Urothelium cell line (cell line): Measurements from ENCODE around the gene MPC2.

Source experiments
- DNase-seq: peaks from one replicate; pipeline ENCODE4 v3.0.0; 2011; ENCODE audit warnings: low spot score, mixed read lengths
- FAIRE-seq: peaks from 2 replicates; lab custom pipeline; 2011; peaks lifted over from hg19 to GRCh38; lab: Jason Lieb, UNC

The MPC2 gene

DNA sequence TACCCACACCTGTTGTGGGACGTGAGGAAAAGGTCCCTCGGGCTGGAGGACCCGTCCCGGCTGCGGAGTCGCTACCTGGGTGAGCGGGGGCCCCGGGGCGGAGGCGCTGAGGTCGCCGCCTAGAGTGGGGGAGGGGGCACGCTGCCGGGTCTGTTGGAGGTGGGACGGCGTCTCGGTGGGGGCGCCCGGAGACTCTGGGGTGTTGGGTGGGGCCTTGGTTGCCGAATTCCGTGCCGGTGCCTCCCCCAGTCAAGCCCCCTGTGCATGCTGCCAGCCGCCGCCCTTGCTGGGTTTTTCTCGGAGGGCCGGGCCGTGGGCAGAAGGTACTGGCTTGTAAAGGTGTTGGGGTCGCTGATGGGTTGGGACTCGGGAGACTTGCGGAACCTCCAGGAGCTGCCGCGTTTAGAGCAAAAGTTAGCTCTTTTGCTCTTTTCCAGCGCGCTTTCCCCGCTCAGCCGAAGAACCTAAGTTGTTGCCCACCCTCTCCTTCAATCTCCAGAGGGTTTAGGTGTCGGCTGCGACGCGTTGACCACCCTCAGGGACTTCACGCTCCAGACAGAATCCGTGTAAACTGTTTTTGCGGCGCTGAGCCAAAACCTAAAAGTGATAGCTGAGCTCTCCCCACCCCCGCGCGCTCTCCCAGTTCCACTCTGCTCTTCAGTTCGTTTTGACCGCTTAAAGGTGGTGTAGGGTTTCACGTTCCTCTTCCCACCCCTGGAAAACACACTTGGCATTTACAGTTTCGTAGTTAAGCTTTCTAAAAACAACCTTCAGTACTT, at the start of gene MPC2:
Gene MPC2, minus strand, starts transcription at position 143 of the 779 bp plus-strand sequence. CDS start 1,231 bp downstream, outside the sequence.
- peak; percentile 58 for DNase-seq
- no peak for FAIRE-seq

DNA sequence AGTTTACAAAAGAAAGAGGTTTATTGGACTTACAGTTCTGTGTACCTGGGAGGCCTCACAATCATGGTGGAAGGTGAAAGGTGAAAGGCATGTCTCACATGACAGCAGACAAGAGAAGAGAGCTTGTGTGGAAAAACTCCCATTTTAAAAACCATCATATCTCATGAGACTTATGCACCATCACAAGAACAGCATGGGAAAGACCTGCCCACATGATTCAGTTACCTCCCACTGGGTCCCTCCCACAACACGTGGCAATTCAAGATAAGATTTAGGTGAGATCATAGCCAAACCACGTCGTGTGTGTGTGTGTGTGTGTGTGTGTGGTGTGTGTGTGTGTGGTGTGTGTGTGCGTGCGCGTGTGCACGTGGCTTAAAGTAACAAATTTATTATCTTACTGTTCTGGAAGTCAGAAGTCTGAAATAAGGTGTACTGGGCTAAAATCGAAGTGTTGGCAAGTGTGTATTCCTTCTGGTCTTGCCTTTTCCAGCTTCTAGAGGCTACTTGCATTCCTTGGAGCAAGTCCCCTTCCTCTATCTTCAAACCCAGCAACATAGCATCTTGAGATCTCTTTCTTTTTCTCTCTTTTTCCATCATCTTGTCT, 48.1 kb upstream of the MPC2 start:
- FAIRE-seq (no peak), DNase-seq (no peak)

DNA sequence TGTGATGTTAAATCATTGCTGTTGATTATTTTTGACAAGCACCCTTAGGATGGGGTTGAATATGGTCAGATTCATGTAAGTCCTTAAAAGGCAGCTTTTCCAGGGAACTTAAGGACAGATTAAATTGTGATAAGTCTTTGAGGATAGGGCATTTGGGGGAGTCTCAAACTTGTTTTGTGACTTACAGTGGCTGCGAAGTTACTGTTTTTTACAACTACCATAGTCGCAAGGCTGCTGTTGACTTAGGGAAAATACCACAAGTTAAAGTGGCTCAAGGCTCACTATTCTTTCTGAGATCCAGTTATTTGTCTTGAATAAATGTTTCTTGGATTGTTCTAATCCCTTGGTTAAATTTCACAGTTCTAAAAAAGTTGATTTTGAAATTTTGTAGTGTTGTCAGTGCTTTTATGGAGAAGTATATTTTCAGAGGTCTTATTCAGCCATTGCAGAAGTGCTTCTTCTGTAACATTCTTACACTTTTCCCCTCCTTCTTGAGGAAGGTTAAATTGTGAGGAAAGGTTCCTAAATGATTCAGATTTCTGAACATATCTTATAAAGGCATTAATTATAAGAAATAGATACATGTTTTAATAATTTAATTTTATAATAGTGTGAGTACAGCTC, 47.0 kb upstream of the MPC2 start:
- FAIRE-seq: no peak
- DNase-seq: no peak

DNA sequence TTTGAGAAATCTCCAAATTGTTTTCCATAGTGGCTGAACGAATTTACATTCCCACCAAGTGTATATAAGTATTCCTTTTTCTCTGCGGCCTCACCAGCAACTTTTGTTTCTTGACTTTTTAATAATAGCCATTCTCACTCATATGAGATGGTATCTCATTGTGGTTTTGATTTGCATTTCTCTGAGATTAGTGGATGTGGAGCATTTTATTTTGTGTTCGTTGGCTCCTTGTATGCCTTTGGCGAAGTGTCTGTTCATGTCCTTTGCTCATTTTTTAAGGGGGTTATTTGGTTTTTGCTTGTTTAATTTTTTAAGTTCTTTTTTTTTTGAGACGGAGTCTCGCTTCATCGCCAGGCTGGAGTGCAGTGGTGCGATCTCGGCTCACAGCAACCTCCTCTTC, 45.1 kb upstream of the MPC2 start:
- no peak for FAIRE-seq
- DNase-seq: no peak

DNA sequence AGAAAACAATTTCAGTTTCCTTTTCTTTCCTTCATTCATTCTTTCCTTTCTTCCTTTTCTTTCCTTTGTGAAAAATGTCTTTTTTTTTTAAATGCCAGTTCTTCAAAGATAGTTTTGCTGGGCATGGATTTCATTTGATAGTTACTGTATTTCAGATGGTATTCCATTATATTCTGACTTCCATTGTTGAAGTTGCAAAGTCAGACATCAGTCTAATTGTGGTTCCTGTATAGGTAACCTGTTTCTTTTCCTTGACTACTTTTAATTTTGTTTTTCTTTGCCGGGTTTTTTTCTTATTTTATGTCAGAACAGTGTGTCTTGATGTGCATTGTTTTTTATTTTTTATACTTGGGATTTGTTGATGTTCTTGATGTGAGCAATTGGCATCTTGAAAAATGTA, 40.4 kb upstream of the MPC2 start:
- DNase-seq (no peak), FAIRE-seq (no peak)

DNA sequence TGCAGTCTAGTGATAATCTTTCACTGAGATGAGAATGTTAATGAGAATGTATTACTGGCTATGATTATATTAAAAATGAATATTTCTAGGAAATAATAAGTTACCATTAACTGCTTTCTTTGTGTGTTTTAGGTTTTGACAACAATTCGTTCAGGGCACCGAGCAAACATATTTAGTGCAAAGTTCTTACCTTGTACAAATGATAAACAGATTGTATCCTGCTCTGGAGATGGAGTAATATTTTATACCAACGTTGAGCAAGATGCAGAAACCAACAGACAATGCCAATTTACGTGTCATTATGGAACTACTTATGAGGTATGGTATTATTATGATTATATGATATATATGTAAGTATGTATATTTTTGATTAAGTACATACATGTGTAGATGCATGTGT, 37.8 kb upstream of the MPC2 start:
- no peak for DNase-seq
- no peak for FAIRE-seq

DNA sequence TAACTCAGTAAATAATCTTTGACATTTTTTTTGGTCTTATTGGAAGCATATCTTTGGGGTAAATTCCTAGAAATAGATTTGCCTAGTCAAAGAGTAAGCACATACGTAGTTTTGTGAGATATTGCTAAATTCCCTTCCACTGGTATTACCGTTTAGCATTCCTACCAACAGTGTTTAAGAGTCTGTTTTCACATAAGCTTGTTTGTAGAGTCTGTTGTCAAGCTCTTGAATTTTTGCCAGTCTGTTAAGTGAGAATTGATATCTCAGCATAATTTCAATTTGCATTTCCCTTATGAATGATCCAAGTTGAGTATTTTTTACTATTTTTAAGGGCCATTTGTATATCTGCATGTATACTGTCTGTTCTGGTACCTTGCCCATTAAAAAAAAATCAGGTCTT, 37.0 kb upstream of the MPC2 start:
- FAIRE-seq (no peak), DNase-seq (no peak)

DNA sequence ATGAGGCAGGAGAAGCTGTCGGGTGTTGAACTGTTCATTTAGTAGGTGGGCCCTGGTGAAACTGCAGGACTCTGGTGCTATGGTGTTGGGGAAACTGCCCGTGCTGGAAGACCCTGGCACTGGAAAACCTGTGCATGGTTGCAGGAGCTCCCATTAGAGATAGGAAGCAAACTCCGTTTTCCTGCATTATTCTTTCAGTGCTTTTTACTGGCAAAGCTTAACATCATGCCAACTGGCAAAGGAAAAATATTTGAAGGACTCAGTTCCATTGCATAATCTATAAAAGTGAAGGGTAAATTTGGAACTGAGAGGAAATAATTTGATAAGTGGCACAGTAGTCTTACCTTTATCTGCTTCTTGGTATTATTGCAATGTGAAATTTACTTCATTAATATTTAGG, 31.7 kb upstream of the MPC2 start:
- FAIRE-seq: no peak
- no peak for DNase-seq

DNA sequence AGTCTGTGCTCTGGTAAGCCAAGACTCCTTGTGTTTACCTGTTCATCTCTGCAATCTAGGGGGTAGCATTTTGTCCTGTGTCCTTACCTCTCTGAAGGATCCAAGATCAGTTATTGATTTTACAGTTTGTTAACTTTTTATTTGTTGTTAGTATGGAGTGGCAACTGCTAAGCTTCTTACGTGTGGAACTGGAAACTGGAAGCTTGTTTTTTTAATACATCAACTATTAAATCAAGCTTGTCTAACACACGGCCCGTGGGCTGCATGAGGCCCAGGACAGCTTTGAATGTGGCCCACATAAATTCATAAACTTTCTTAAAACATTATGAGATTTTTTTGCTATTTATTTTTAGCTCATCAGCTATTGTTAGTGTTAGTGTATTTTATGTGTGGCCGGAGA, 29.2 kb upstream of the MPC2 start:
- FAIRE-seq (no peak), DNase-seq (no peak)

DNA sequence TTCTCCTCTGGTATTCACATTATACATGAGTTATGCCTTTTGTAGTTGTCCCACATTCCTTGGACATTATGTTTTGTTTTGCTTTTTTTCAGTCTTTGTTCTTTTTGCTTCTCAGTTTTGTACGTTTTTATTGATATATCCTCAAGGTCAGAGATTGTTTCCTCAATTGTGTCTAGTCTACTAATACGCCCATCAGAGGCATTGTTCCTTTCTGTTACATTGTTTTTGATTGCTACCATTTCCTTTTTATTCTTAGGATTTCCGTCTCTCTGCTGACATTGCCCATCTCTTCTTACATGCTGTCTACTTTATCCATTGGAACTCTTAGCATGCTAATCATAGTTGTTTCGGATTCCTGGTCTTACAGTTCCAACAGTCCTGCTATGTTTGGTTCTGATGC, 27.8 kb upstream of the MPC2 start:
- no peak for DNase-seq
- no peak for FAIRE-seq

DNA sequence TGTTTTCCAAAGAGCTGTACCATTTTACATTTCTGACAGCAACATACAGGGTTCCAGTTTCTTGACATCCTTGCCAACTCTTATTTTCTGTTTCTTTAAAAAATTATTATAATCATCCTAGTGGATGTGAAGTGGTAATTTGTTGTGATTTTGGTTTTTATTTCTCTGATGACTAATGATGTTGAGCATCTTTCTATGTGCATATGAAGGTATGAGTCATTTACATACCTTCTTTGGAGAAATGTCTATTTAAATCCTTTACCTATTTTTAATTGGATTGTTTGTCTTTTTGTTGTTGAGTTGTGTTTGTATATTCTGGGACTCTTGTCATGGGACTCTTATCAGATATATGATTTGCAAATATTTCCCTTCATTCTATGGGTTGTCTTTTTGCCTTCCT, 20.8 kb upstream of the MPC2 start:
- DNase-seq (no peak), FAIRE-seq (no peak)

DNA sequence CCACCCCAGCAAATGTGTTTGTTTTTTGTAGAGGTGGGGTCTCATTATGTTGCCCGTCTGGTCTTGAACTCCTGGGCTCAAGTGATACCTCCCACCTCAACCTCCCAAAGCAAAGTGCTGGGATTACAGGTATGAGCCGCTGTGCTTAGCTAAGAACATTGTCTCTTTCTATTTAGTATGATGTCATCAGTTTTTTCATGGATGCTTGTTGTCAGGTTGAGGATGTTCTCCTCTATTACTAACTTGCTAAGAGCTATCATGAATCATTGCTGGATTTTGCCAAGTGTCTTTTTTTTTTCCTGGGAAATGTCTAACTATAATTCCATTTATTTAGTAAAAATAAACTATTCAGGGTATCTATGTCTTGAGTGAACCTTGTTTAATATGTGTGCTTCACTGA, 19.0 kb upstream of the MPC2 start:
- FAIRE-seq: no peak
- DNase-seq: no peak

DNA sequence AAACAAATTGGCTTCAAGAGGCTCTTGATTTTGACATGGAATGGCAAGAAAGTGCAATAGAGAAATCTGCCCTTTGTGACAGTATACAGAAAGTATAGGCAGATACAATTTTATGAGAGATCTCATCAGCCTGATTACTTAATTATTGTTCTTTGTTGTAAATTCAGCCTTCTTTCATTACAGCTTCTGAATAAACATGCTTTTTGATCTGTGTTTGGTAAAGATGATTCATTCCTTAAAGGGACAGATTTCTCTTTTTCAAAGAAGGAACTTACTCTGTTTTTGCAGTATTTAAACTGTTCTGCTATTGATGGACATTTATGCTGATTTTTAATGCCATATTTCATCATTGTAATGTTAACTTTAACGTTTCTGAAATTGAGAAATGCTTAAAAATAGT, 13.7 kb upstream of the MPC2 start:
- DNase-seq (no peak), FAIRE-seq (no peak)

DNA sequence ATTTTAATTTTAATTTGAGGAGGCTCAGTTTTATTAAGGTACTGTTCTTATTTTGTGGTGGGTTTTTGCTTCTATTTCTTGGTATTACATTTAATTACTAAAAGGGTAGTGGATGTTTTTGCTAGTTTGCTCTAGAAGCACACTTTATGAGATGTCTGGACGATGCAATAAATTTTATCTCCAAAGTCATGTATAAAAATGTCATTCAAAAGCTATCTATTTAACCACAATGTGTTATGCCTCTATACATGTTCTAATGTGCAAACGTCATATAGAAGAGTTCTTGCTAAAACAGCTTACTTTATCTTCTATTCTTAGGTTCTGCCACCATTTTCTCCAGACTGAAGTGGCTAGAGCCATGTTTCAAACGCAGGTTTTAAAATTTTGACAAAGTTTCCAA, 12.9 kb upstream of the MPC2 start:
- no peak for DNase-seq
- no peak for FAIRE-seq

DNA sequence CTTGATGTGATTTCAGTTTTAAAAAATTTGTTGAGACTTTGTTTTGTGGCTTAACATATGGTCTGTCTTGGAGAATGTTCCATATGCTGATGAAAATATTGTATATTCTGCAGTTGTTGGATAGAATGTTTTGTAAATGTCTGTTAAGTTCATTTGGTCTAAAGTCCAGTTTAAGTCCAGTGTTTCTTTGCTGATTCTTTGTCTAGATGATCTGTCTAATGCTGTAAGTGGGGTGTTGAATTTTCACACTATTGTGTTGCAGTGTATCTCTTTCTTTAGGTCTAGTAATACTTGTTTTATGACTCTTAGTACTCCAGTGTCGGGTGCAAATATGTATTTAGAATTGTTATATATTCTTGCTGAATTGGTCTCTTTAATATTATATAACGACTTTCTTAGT, 10.9 kb upstream of the MPC2 start:
- no peak for FAIRE-seq

DNA sequence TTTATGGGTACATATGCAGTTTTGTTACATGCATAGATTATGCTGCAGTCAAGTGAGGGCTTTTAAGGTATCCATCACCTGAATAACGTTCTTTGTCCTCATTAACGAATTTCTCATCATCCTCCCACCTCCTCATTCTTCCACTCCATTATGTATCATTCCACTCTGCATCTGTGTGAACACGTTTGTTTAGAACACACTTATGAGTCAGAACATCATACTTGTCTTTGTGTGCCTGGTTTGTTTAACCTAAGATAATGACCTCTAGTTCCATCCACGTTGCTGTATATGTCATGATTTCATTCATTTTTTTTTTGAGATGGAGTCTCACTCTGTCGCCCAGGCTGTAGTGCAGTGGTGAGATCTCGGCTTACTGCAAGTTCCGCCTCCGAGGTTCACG, 6.7 kb upstream of the MPC2 start:
- no peak for DNase-seq
- no peak for FAIRE-seq

More for the DNA sequence above, 10.9 kb upstream of the MPC2 start:
- no peak for DNase-seq

DNA sequence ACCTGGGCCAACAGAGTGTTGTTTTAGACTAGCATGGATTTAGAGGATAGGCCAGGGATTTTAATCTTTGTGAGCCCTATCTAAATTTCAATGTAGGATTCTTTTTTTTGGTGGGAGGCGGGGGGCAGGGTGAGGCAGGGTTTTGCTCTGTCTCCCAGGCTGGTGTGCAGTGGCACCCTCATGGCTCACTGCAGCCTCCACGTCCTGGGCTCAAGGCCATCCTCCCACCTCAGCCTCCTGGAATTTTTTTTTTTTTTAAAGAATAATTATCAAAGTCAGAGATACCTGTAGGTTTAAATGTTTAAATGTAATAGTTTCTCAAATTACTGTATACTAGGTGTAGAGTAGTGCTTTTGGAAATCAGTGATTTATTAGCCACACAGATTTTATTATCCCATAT, 3.4 kb upstream of the MPC2 start:
- no peak for DNase-seq
- FAIRE-seq: no peak

DNA sequence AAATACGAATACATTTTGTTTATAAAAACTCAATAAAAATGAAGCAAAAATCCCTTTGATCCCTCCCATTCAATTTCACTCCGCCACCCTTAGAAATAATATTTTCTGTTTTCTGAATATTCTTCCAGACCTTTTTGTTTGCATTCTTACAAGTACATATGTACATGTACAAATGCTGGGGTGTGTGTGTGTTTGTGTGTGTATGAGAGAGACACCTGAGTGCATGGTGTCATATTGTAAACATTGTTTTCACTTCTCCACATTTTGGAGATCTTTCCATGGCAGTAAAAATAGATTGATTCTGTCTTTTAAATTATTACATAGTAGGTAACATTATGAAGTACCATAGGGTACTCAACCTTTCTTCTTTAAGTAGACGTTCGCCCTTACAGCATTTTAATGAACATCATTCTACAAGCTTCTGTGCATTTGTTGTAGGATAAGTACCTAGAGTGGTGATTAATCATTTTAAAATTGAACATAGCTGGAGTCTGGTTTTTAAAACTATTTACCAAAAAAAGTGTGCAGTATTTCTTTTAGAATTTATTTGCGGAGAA, 1.3 kb upstream of the MPC2 start:
- DNase-seq: no peak
- no peak for FAIRE-seq

DNA sequence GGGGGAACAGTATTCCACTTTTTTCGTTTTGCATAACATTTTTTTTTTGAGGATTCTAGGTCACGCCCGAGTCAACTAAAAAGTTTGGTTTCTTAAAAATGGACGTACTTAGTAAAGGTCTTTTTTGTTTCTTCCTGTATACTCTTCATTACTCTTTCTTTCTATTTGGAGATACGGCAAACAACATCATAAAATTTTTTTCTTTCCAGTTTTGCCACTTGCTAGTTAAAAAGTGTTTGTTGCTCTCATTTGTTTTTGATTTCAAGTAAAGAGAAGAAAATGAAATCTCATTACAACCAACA, 788 bp upstream of the MPC2 start:
- DNase-seq: no peak
- no peak for FAIRE-seq

DNA sequence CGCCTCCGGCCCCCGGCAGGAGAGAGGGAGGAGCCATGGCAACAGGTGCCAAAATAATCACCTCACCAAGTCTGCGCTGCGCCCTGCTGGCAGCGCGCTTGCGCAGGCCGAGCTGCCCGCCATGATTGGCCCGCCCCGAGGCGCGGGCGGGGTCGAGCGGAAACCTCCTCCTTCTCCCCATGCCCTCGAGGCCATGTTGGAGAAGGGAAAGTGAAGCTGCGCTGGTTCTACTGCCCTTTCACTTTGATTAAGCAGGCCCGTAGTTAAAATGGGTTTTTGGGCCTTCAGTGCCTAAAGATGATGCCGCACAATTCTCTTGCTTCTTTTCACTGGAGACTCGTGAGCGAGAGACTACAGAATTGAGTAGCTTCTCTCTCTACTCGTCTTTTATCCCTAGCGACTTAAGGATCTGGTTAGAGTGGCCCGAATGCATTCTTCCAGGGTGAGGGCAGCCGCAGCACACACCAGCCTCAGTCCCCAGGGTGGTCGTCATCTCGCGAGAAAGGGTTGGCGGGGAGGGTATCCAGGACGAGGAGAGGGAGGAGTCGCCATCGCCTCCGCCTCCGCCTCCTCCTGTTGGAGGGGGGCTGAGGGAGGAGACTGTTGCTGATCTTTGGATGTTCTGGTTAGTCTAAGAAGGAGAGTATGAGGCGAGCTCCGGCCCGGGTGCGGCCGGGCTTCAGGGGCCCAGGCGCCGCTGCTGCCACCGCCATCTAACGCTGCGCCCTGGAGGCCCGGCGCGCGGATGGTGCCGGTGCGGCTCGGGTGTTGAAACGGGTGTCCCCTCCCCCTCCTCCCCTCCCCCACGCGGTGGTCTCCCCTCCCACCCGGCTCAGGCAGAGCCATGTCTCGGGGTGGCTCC, 573 bp downstream of the MPC2 start, which contains the start of gene DCAF6:
Gene DCAF6, plus strand, starts transcription at position 616 of the 862 bp plus-strand sequence. Its CDS starts 229 bp downstream, at position 845.
- DNase-seq (peak; percentile 98), FAIRE-seq (peak; percentile 95)
